ENCODE data around the gene TNFSF8. TPM values are rescaled to one million over a fixed set of nuclear protein-coding genes. Genes with fewer than 3 reads are reported as not detected.

Gene TNFSF8
- total RNA-seq, 1 donor from 2014 or later = not detected

DNA sequence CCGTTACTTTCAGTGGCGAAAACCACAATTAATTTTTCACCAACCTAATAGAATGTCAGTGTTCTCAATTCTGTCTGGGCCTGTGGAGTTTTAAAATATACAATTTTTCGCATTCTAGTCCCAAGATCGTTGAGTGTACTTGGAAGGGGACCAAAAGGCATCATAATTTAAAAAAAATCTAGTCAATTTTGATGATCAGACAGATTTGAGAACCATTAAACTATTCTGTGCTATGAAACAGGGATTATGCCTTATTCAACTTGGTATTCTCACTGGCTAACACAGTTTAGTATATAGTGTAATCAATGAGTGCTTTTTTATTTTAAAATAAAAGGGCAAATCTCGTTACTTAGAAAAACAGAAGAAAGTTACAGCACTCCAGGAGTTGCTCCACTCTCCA, 63.1 kb downstream of the TNFSF8 start:
- no peaks in the 10 kb centered on the region for H3K27me3 Mint-ChIP-seq (ENCODE audit: low read depth)
- H3K4me3 Mint-ChIP-seq (ENCODE audit: unreplicated experiment) = no peak overlapping the region
- no peak for DNase-seq (ENCODE audit: low spot score)
- H3K4me1 Mint-ChIP-seq (ENCODE audit: low read depth) = peaks cover 9% of the 10 kb centered on the region
- no peak overlapping the region for H3K27ac Mint-ChIP-seq (ENCODE audit: unreplicated experiment)
- TF ChIP-seq, protein P1, sequence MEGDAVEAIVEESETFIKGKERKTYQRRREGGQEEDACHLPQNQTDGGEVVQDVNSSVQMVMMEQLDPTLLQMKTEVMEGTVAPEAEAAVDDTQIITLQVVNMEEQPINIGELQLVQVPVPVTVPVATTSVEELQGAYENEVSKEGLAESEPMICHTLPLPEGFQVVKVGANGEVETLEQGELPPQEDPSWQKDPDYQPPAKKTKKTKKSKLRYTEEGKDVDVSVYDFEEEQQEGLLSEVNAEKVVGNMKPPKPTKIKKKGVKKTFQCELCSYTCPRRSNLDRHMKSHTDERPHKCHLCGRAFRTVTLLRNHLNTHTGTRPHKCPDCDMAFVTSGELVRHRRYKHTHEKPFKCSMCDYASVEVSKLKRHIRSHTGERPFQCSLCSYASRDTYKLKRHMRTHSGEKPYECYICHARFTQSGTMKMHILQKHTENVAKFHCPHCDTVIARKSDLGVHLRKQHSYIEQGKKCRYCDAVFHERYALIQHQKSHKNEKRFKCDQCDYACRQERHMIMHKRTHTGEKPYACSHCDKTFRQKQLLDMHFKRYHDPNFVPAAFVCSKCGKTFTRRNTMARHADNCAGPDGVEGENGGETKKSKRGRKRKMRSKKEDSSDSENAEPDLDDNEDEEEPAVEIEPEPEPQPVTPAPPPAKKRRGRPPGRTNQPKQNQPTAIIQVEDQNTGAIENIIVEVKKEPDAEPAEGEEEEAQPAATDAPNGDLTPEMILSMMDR (IDR thresholded peaks at IDR 0.05) = no peak
- no peaks in the 10 kb centered on the region for H3K36me3 Mint-ChIP-seq (ENCODE audit: low read depth)
- peaks cover 6% of the 10 kb centered on the region for H3K9me3 Mint-ChIP-seq (ENCODE audit: low read depth)

DNA sequence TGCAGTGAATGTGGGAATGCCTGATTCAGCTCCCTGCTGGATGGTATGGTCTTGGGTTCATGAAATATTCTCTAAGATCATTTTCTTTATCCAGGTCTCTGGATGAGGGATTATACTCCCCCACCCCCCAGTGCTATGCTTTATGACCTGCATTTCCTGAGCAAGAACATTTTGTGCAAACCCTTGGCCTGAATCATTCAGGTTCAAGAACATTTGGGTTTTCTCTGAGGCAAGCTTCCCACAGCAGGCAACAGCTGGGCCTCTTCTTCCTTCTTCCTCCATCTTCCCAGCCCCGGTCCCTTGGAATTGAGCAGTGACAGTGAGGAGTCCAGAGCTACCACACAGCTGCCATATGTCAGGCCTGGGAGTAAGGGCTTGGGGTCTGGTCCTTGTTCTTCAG, 65.9 kb downstream of the TNFSF8 start:
- TF ChIP-seq, protein P1 (IDR thresholded peaks at IDR 0.05) = no peak

DNA sequence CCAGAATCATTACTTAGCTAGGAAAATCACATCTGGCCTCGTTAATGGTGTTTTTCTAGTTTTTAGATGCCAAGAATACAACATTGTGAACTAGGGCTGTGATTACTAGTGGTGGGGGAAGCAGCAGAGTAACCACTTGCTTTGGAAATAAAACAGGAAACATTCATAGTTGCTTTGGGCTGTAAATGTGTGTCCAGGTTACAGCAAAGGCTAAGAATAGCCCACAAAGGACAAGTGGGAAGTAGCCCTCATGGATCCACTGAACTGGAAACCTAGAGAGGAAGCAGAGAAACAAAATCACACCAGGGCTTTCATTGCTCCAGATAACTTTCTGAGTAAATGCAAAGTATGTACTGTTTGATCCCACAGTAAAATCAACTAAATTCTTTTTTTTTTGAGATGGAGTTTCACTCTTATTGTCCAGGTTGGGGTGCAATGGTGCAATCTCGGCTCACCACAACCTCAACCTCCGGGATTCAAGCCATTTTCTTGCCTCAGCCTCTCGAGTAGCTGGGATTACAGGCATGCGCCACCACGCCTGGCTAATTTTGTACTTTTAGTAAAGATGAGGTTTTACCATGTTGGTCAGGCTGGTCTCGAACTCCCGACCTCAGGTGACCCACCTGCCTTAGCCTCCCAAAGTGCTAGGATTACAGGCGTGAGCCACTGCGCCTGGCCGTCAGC, 68.3 kb downstream of the TNFSF8 start:
- H3K36me3 Mint-ChIP-seq (ENCODE audit: low read depth) = no peaks in the 10 kb centered on the region
- H3K4me1 Mint-ChIP-seq (ENCODE audit: low read depth) = peaks cover 5% of the 10 kb centered on the region
- H3K27me3 Mint-ChIP-seq (ENCODE audit: low read depth) = no peaks in the 10 kb centered on the region

More for the DNA sequence above, 65.9 kb downstream of the TNFSF8 start:
- Mint-ChIP-seq H3K36me3 (ENCODE audit: low read depth) (no peaks in the 10 kb centered on the region), H3K4me1 (ENCODE audit: low read depth) (peaks cover 5% of the 10 kb centered on the region), H3K27ac (ENCODE audit: unreplicated experiment) (no peak overlapping the region), H3K4me3 (ENCODE audit: unreplicated experiment) (no peak overlapping the region), H3K27me3 (ENCODE audit: low read depth) (no peaks in the 10 kb centered on the region), H3K9me3 (ENCODE audit: low read depth) (no peaks in the 10 kb centered on the region)
- DNase-seq (ENCODE audit: low spot score) = no peak

DNA sequence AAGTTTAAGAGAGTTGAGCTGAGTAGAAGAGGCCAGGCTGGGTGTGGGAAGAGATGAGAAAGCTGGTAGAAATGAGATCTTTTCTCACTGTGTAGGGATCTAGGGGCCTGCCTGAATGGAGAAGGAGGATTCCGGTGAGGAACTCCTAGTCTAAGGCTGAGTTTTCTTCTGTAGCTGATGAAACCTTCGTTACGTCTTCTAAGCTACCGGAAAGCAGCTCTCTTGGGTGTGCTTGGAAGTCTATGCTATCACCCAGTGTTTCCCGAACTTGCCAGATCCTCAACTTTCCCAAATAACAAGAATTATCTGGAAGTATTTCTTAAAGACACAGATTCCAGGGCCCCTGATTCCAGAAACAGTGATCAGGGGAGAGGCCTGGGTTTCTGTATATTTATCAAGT, 69.1 kb downstream of the TNFSF8 start:
- Mint-ChIP-seq H3K27ac (ENCODE audit: unreplicated experiment) (no peak overlapping the region), H3K9me3 (ENCODE audit: low read depth) (peaks cover 3% of the 10 kb centered on the region), H3K4me1 (ENCODE audit: low read depth) (peaks cover 13% of the 10 kb centered on the region), H3K27me3 (ENCODE audit: low read depth) (no peaks in the 10 kb centered on the region), H3K36me3 (ENCODE audit: low read depth) (no peaks in the 10 kb centered on the region), H3K4me3 (ENCODE audit: unreplicated experiment) (no peak overlapping the region)
- TF ChIP-seq, protein P1 (IDR thresholded peaks at IDR 0.05) = no peak
- no peak for DNase-seq (ENCODE audit: low spot score)

More for the DNA sequence above, 68.3 kb downstream of the TNFSF8 start:
- DNase-seq (ENCODE audit: low spot score) = no peak
- TF ChIP-seq, protein P1 (IDR thresholded peaks at IDR 0.05) = no peak
- Mint-ChIP-seq H3K27ac (ENCODE audit: unreplicated experiment) (no peak overlapping the region), H3K9me3 (ENCODE audit: low read depth) (peaks cover 3% of the 10 kb centered on the region), H3K4me3 (ENCODE audit: unreplicated experiment) (no peak overlapping the region)

DNA sequence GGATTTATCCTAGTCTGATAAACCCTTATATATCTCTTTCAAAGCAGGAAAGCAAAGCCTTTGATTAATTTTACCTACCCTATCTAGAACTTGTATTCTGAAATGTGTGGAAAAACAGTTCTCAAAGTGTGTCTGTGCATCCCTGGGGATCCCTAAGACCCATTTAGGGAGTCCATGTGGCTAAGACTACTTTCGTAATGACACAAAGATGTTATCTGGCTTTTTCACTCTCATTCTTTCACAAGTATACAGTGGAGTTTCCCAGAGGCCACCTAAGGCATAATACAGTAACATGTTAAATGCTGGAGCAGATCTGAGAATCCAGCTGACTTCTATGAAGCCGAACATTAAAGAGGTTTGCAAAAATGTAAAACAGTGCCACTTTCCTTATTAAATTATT, 70.2 kb downstream of the TNFSF8 start:
- Mint-ChIP-seq H3K9me3 (ENCODE audit: low read depth) (peaks cover 3% of the 10 kb centered on the region), H3K27ac (ENCODE audit: unreplicated experiment) (no peak overlapping the region), H3K4me3 (ENCODE audit: unreplicated experiment) (no peak overlapping the region), H3K27me3 (ENCODE audit: low read depth) (no peaks in the 10 kb centered on the region), H3K4me1 (ENCODE audit: low read depth) (peaks cover 23% of the 10 kb centered on the region), H3K36me3 (ENCODE audit: low read depth) (no peaks in the 10 kb centered on the region)
- DNase-seq (ENCODE audit: low spot score) = no peak
- TF ChIP-seq, protein P1 (IDR thresholded peaks at IDR 0.05) = no peak

Data from chondrocyte (in vitro differentiated cells).